Stomach (tissue), 4 donors: Measurements from ENCODE around the gene OLFML3.

Source experiments
- CTCF ChIP-seq, 7 experiments: fragments of 450-650 bp in 4 of 7; fragments of 200-600 bp in 3 of 7; sonication (generic) in 3 of 7; IDR thresholded peaks; one replicate each; pipeline ENCODE4 v1.5.1; 2016 to 2019; ENCODE audit warnings: antibody characterized with exemption in 7 of 7, control low read depth in 2 of 7, mild to moderate bottlenecking in 1 of 7
- EP300 ChIP-seq: sonication (generic); formaldehyde crosslinking; IDR thresholded peaks from one replicate; pipeline ENCODE4 v1.6.1; 2017; ENCODE audit warnings: antibody characterized with exemption
- POLR2A ChIP-seq, 4 donors: fragments of 450-650 bp; IDR thresholded peaks; one replicate each; pipeline ENCODE4 v1.6.1; 2016; ENCODE audit warnings: antibody characterized with exemption in 4 of 4, control low read depth in 2 of 4, mild to moderate bottlenecking in 1 of 4, moderate library complexity in 1 of 4
- POLR2AphosphoS5 ChIP-seq, 3 donors: sonication (generic); formaldehyde crosslinking; IDR thresholded peaks; one replicate each; pipeline ENCODE4 v1.6.1; 2016; ENCODE audit warnings: antibody characterized with exemption in 3 of 3

- TF ChIP-seq POLR2AphosphoS5 (IDR thresholded peaks at IDR 0.05), result no peak
- TF ChIP-seq CTCF (IDR thresholded peaks at IDR 0.05), result no peak
- no peak for TF ChIP-seq POLR2A (IDR thresholded peaks at IDR 0.05)
- TF ChIP-seq EP300, result no peak
These were observed 30.1 kb downstream of the OLFML3 start for GRCh38 chr1:114009393-114009792.
